Tibial nerve (tissue), 4 donors: Measurements from ENCODE around the gene SYNGAP1. TPM values are rescaled to one million over a fixed set of nuclear protein-coding genes. Genes with fewer than 3 reads are reported as not detected.

Source experiments
- DNase-seq, 2 donors: peaks; one replicate each; pipeline ENCODE4 v3.0.0-alpha.2; 2019; ENCODE audit warnings: low spot score in 2 of 2
- H3K27ac ChIP-seq, 4 donors: fragments of 200-600 bp; sonication (generic) in 3 of 4; one replicate each; pipeline ENCODE4 v1.5.1; 2017 to 2019; ENCODE audit warnings: mild to moderate bottlenecking in 1 of 4
- H3K27me3 ChIP-seq, 2 donors: fragments of 200-600 bp; sonication (generic) in 1 of 2; one replicate each; pipeline versions ENCODE4 v1.5.1 to v1.6.0; 2017 to 2019
- H3K36me3 ChIP-seq, 3 donors: fragments of 200-600 bp; sonication (generic); one replicate each; pipeline ENCODE4 v1.5.1; 2018 to 2019
- H3K4me1 ChIP-seq, 4 donors: fragments of 200-600 bp; sonication (generic) in 3 of 4; one replicate each; pipeline ENCODE4 v1.5.1; 2017 to 2019
- H3K4me3 ChIP-seq, 4 donors: fragments of 200-600 bp; sonication (generic) in 3 of 4; one replicate each; pipeline ENCODE4 v1.5.1; 2017 to 2019; ENCODE audit warnings: mild to moderate bottlenecking in 1 of 4, moderate library complexity in 1 of 4
- H3K9me3 ChIP-seq, 4 donors: fragments of 200-600 bp; sonication (generic) in 3 of 4; one replicate each; pipeline ENCODE4 v1.5.1; 2017 to 2019
- EP300 ChIP-seq, 2 donors: sonication (generic); formaldehyde crosslinking; IDR thresholded peaks; one replicate each; pipeline ENCODE4 v1.6.1; 2017; ENCODE audit warnings: antibody characterized with exemption in 2 of 2, mild to moderate bottlenecking in 1 of 2
- POLR2A ChIP-seq, 2 donors: fragments of 450-650 bp; IDR thresholded peaks; one replicate each; pipeline ENCODE4 v1.6.1; 2017; ENCODE audit warnings: antibody characterized with exemption in 2 of 2, mild to moderate bottlenecking in 2 of 2, moderate library complexity in 2 of 2
- WGBS, 2 donors: methylation state at CpG; one replicate each; pipeline ENCODE4 v1.1.5; 2018; 5-methylcytosine and 5-hydroxymethylcytosine counted together
- total RNA-seq, 4 donors: library from RNA; depleted of rRNA; stranded (reverse); fragments of >200 nt; gene quantifications; one replicate each; pipeline ENCODE4 v1.1.0, GENCODE V29; 2016
- TF ChIP-seq, protein P1 (sequence below), 5 experiments: fragments of 200-600 bp in 3 of 5; fragments of 450-650 bp in 2 of 5; sonication (generic) in 3 of 5; IDR thresholded peaks; one replicate each; pipeline ENCODE4 v1.5.1; 2016 to 2019; ENCODE audit warnings: antibody characterized with exemption in 5 of 5, mild to moderate bottlenecking in 3 of 5, moderate library complexity in 2 of 5

Gene SYNGAP1
- total RNA-seq, 4 donors from 2014 or later = 13.0 to 29.7 (median 19.2) TPM

DNA sequence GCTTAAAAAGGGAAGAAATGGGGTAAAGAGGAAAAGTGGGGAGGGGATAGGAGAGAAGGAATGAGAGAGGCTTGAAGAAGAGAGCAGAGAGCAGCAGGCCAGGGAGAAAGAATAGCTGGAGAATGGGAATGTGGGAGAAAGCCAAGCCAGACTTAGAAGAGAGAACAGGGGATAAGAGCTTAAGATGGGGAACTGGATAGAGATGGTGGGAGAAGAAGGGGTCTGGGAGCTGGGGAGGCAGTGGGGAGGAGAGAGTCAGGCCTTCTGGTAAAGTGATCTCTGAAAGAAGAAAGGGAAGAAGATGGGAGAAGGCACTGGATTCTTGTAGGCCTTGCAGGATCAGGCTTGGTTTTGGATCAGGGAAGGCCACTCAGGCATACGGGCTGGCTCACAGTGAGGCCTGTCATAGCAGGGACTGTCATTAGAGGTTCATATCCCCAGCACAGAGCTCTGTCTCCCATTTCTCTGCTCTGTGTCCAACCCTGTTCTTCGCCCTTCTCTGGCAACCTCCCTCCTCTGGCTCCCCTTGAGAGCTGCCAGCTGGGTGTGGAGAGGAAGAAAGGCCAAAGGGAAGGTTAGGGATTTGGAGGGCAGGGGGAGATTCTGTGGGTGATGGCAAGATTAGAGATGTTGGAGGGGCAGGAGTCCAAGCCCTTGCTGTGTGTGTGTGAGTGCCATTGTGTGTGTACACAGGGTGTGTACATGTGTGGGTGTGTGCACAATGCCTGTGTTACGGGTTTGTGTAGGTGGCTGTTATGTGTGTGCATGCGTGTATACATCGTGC is 9.3 kb downstream of the SYNGAP1 start:
- Histone ChIP-seq H3K9me3 (no peaks in the 10 kb centered on the region), H3K4me1 (peaks cover 0 to 84% (median 45%) of the 10 kb centered on the region in 4 donors), H3K36me3 (peaks cover 0 to 9% (median 0%) of the 10 kb centered on the region in 3 donors), H3K27ac (peak overlapping the region; percentile 17 to 99 (median 82)), H3K27me3 (no peaks in the 10 kb centered on the region), H3K4me3 (no peak overlapping the region)
- TF ChIP-seq EP300 (IDR thresholded peaks at IDR 0.05) = no peak
- TF ChIP-seq POLR2A (IDR thresholded peaks at IDR 0.05) = no peak
- TF ChIP-seq, protein P1, sequence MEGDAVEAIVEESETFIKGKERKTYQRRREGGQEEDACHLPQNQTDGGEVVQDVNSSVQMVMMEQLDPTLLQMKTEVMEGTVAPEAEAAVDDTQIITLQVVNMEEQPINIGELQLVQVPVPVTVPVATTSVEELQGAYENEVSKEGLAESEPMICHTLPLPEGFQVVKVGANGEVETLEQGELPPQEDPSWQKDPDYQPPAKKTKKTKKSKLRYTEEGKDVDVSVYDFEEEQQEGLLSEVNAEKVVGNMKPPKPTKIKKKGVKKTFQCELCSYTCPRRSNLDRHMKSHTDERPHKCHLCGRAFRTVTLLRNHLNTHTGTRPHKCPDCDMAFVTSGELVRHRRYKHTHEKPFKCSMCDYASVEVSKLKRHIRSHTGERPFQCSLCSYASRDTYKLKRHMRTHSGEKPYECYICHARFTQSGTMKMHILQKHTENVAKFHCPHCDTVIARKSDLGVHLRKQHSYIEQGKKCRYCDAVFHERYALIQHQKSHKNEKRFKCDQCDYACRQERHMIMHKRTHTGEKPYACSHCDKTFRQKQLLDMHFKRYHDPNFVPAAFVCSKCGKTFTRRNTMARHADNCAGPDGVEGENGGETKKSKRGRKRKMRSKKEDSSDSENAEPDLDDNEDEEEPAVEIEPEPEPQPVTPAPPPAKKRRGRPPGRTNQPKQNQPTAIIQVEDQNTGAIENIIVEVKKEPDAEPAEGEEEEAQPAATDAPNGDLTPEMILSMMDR (IDR thresholded peaks at IDR 0.05) = no peak
- WGBS, 2 donors = 28 to 36% methylated on average over 5 of the region's 5 CpGs
- DNase-seq = no peak

DNA sequence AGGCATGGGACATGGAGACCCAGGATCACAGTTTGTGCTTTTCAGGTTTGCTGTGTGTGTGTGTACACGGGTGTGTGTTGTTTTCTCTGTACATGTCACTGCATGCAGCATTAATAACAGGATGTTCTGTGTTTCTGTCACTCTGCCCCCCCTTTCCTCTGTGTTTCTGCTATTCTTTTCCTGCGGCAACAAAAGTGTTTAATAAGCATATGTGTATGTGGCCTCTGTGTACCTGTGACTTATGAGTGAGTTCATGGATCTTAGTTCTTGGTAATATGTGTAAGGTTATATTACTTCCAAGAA is 9.8 kb downstream of the SYNGAP1 start:
- H3K36me3 ChIP-seq = peaks cover 0 to 9% (median 0%) of the 10 kb centered on the region in 3 donors
- TF ChIP-seq POLR2A (IDR thresholded peaks at IDR 0.05) (no peak), EP300 (IDR thresholded peaks at IDR 0.05) (no peak)
- TF ChIP-seq, protein P1 (IDR thresholded peaks at IDR 0.05) = no peak
- H3K27me3 ChIP-seq = no peaks in the 10 kb centered on the region
- DNase-seq = no peak
- no peaks in the 10 kb centered on the region for H3K9me3 ChIP-seq
- peak overlapping the region in 3 of 4 donors; percentile 72 to 99 (median 93) for H3K27ac ChIP-seq
- no peak overlapping the region for H3K4me3 ChIP-seq
- 17 to 27% methylated on average over 2 of the region's 2 CpGs for WGBS, 2 donors
- peaks cover 0 to 78% (median 42%) of the 10 kb centered on the region in 4 donors for H3K4me1 ChIP-seq

DNA sequence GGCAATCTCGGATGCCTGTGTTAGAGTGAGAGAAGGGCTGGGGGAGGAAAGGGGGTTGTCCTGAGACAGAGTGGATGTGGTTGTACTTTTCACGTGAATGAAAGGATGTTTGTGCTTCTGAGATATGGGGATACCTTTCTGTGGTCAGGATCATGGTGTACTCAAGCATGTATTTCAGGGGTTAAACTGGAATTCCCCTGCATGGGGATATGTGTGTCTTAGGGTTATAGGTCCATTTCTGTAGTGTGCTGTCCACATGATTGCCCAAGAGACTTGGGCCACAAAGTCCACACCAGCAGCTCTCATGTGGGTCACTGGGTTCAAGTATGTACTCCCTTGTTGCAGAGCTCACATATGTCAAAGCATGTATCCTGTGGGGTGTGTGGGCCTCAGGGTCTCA is 10.5 kb downstream of the SYNGAP1 start:
- 31 to 39% methylated on average over 2 of the region's 2 CpGs for WGBS, 2 donors
- H3K27ac ChIP-seq = no peak overlapping the region
- peaks cover 0 to 73% (median 36%) of the 10 kb centered on the region in 4 donors for H3K4me1 ChIP-seq
- TF ChIP-seq, protein P1 (IDR thresholded peaks at IDR 0.05) = no peak
- TF ChIP-seq EP300 (IDR thresholded peaks at IDR 0.05) (no peak), POLR2A (IDR thresholded peaks at IDR 0.05) (no peak)
- no peak overlapping the region for H3K4me3 ChIP-seq
- no peak for DNase-seq
- no peaks in the 10 kb centered on the region for H3K9me3 ChIP-seq
- H3K27me3 ChIP-seq = no peaks in the 10 kb centered on the region
- peaks cover 0 to 14% (median 2%) of the 10 kb centered on the region in 3 donors for H3K36me3 ChIP-seq

DNA sequence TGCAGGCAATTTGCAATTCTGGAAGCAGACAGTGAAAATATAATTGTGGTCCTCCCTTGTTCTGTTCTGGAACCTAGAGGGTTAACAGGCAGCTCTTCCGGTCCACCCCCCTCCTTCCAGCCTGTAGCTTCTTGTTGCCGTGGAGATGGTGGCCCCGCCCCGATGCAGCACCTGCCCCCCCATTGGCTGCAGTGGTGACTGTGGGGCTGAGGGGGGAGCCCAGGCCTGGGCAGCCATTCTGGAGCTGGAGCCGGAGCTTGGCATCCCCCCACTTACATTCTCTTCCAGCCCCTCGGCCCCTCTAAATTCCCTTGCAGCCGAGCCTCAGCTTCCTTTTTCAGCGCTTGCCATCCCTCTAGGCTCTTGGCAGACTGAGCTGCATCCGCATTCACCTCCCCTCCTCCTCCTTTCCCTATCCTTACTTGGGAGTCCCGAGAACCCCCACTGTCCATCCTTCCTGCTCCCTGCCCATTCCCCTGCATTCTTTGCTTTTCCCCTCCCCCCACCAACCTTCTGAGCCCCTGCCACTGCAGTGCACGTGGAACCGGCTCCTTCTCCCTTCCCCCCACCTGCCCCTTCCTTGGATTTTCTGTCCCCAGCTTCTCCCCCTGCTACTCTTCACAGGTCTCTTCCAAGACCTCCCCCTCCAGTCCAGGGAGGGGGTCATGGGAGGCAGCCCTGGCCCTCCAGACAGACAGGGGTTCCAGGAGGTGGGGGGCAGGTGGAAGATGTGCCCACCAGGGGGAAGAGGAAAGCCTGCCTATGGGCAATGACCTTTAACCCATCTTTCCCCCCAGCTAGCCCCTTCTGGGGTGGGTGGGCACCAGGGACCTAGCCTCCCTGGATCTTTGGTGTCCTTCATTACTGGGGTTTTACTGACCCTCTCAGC is 11.4 kb downstream of the SYNGAP1 start:
- peak in 1 of 2 donors; percentile 30 for DNase-seq
- Histone ChIP-seq H3K4me1 (peaks cover 0 to 73% (median 36%) of the 10 kb centered on the region in 4 donors), H3K27ac (peak overlapping the region in 2 of 4 donors; percentile 40 to 43), H3K4me3 (peak overlapping the region in 2 of 4 donors; percentile 26 to 30), H3K9me3 (no peaks in the 10 kb centered on the region), H3K27me3 (no peaks in the 10 kb centered on the region), H3K36me3 (peaks cover 0 to 23% (median 8%) of the 10 kb centered on the region in 3 donors)
- TF ChIP-seq POLR2A (IDR thresholded peaks at IDR 0.05) (no peak), EP300 (IDR thresholded peaks at IDR 0.05) (no peak)
- TF ChIP-seq, protein P1 (IDR thresholded peaks at IDR 0.05) = no peak
- WGBS, 2 donors = 4 to 17% methylated on average over 11 to 12 of the region's 12 CpGs
